ENCODE results near the gene NFATC4. TPM values are rescaled to one million over a fixed set of nuclear protein-coding genes. Genes with fewer than 3 reads are reported as not detected.

The NFATC4 gene
- total and polyA plus RNA-seq, 2 donors (not counting 1 experiment from before 2014, with no cell fraction given), result 3.1 to 7.6 TPM

- POLR2A ChIA-PET, result no interaction called here
- ATAC-seq (ENCODE audit: low read depth) (no peak), DNase-seq (no peak)
- Mint-ChIP-seq H3K27me3 (no peaks in the 10 kb centered on the region), H3K27ac (no peak overlapping the region), H3K4me1 (no peaks in the 10 kb centered on the region), H3K4me3 (no peak overlapping the region), H3K9me3 (ENCODE audit: insufficient read depth) (no peaks in the 10 kb centered on the region)
- CTCF ChIA-PET, result interaction anchor here (1.0 to 1.6 kb wide), 2 partner anchors 12 to 135 kb away, joined by 3 to 5 read pairs; partner anchors contain the start of gene TINF2
- no peaks in the 10 kb centered on the region for H3K9me3 ChIP-seq (ENCODE audit: control extremely low read depth in 1 of 3, control insufficient read depth in 2 of 3, insufficient read depth in 1 of 3, low read length in 2 of 3)
- no peaks in the 10 kb centered on the region for H3K4me1 ChIP-seq (ENCODE audit: control insufficient read depth in 2 of 2, insufficient read depth in 2 of 2, low read length in 2 of 2)
- H3K36me3 ChIP-seq (replicated peaks in 1 of 2; ENCODE audit: control extremely low read depth in 1 of 2, control insufficient read depth in 1 of 2, extremely low read depth in 1 of 2, insufficient read depth in 2 of 2, low read length in 1 of 2), result no peaks in the 10 kb centered on the region
- H2AFZ ChIP-seq (ENCODE audit: insufficient read depth, low read depth, low read length, poor library complexity, severe bottlenecking), result no peak overlapping the region
- 51% methylated on average over 2 of the region's 2 CpGs for WGBS (ENCODE audit: insufficient coverage)
- no peak overlapping the region for H3K4me3 ChIP-seq (ENCODE audit: control extremely low read depth in 1 of 5, extremely low read depth in 1 of 5, insufficient read depth in 1 of 5, low read depth in 2 of 5, low read length in 4 of 5)
- H3K27me3 ChIP-seq (replicated peaks in 1 of 4; ENCODE audit: control extremely low read depth in 1 of 4, control insufficient read depth in 3 of 4, insufficient read depth in 4 of 4, low read length in 3 of 4), result peaks cover 0 to 8% (median 0%) of the 10 kb centered on the region in 4 experiments
- H4K20me1 ChIP-seq (ENCODE audit: control insufficient read depth, insufficient read depth, low read length, poor library complexity, severe bottlenecking), result no peaks in the 10 kb centered on the region
- TF ChIP-seq EZH2 (IDR thresholded peaks at IDR 0.05; ENCODE audit: borderline replicate concordance, insufficient read depth, low read depth, low read length, poor library complexity, severe bottlenecking), result no peak
- no peak for TF ChIP-seq CTCF (IDR thresholded peaks at IDR 0.05)
- no peaks in the 10 kb centered on the region for H3K79me2 ChIP-seq (ENCODE audit: control insufficient read depth, insufficient read depth, low read length)
- intact Hi-C loops (cut with micrococcal nuclease), result no loop called here
- H3K9ac ChIP-seq (ENCODE audit: low read length), result no peak overlapping the region
- H3K27ac ChIP-seq (ENCODE audit: low read length in 2 of 2), result no peak overlapping the region
- H3K4me2 ChIP-seq (replicated peaks; ENCODE audit: low read depth, low read length, poor library complexity, severe bottlenecking), result no peak overlapping the region
Observed at GRCh38 chr14:24377657-24378056, 9.7 kb downstream of the NFATC4 start.

- Histone ChIP-seq H3K79me2 (ENCODE audit: control insufficient read depth, insufficient read depth, low read length) (no peaks in the 10 kb centered on the region), H2AFZ (ENCODE audit: insufficient read depth, low read depth, low read length, poor library complexity, severe bottlenecking) (no peak overlapping the region), H3K27ac (ENCODE audit: low read length in 2 of 2) (no peak overlapping the region), H3K4me2 (replicated peaks; ENCODE audit: low read depth, low read length, poor library complexity, severe bottlenecking) (no peak overlapping the region), H3K4me3 (ENCODE audit: control extremely low read depth in 1 of 5, extremely low read depth in 1 of 5, insufficient read depth in 1 of 5, low read depth in 2 of 5, low read length in 4 of 5) (no peak overlapping the region), H3K27me3 (replicated peaks in 1 of 4; ENCODE audit: control extremely low read depth in 1 of 4, control insufficient read depth in 3 of 4, insufficient read depth in 4 of 4, low read length in 3 of 4) (peaks cover 0 to 8% (median 0%) of the 10 kb centered on the region in 4 experiments), H3K9ac (ENCODE audit: low read length) (no peak overlapping the region), H4K20me1 (ENCODE audit: control insufficient read depth, insufficient read depth, low read length, poor library complexity, severe bottlenecking) (no peaks in the 10 kb centered on the region), H3K36me3 (replicated peaks in 1 of 2; ENCODE audit: control extremely low read depth in 1 of 2, control insufficient read depth in 1 of 2, extremely low read depth in 1 of 2, insufficient read depth in 2 of 2, low read length in 1 of 2) (no peaks in the 10 kb centered on the region), H3K9me3 (ENCODE audit: control extremely low read depth in 1 of 3, control insufficient read depth in 2 of 3, insufficient read depth in 1 of 3, low read length in 2 of 3) (no peaks in the 10 kb centered on the region), H3K4me1 (ENCODE audit: control insufficient read depth in 2 of 2, insufficient read depth in 2 of 2, low read length in 2 of 2) (no peaks in the 10 kb centered on the region)
- DNase-seq, result no peak
- Mint-ChIP-seq H3K4me1 (no peaks in the 10 kb centered on the region), H3K4me3 (no peak overlapping the region), H3K27ac (no peak overlapping the region), H3K9me3 (ENCODE audit: insufficient read depth) (no peaks in the 10 kb centered on the region), H3K27me3 (no peaks in the 10 kb centered on the region)
- no CpG with 5 or more reads among the region's 3 CpGs for WGBS (ENCODE audit: insufficient coverage)
- ChIA-PET POLR2A (no interaction called here), CTCF (interaction anchor here (0.8 to 1.6 kb wide), 2 partner anchors 45 to 136 kb away, joined by 3 read pairs; partner anchors contain the start of gene TINF2)
- ATAC-seq (ENCODE audit: low read depth), result no peak
- intact Hi-C loops (cut with micrococcal nuclease), result no loop called here
- no peak for TF ChIP-seq EZH2 (IDR thresholded peaks at IDR 0.05; ENCODE audit: borderline replicate concordance, insufficient read depth, low read depth, low read length, poor library complexity, severe bottlenecking)
- TF ChIP-seq CTCF (IDR thresholded peaks at IDR 0.05), result no peak
Observed at GRCh38 chr14:24378327-24378726, 10.3 kb downstream of the NFATC4 start.

Data from B cell (primary cell).